ENCODE measurements around the gene CDK2AP2. TPM values are rescaled to one million over a fixed set of nuclear protein-coding genes. Genes with fewer than 3 reads are reported as not detected.
"Not testable (repeated sequence)": the region's sequence is repeated elsewhere in the genome, so short reads cannot be mapped to it uniquely, and the experiment has no call there.

The CDK2AP2 gene
- total RNA-seq, 1 donor from 2014 or later: 17.3 TPM

- no peak for DNase-seq (ENCODE audit: low spot score)
Measured at GRCh38 chr11:67523556-67524479, 15.9 kb upstream of the CDK2AP2 start.

GRCh38 chr11:67522844-67523555 is 15.0 kb upstream of the CDK2AP2 start, which contains the start of gene CABP2:
Gene CABP2 (minus strand): TSS chr11:67523446. CDS start chr11:67523326, 120 bp downstream.
- DNase-seq (ENCODE audit: low spot score): no peak

- DNase-seq (ENCODE audit: low spot score): no peak
Measured at GRCh38 chr11:67522338-67522737, 14.4 kb upstream of the CDK2AP2 start.

- DNase-seq (ENCODE audit: low spot score): no peak
Measured at GRCh38 chr11:67521924-67522323, 14.0 kb upstream of the CDK2AP2 start.

- DNase-seq (ENCODE audit: low spot score): no peak
Measured at GRCh38 chr11:67520856-67521824, 13.2 kb upstream of the CDK2AP2 start.

- no peak for DNase-seq (ENCODE audit: low spot score)
Measured at GRCh38 chr11:67519726-67520125, 11.8 kb upstream of the CDK2AP2 start.

GRCh38 chr11:67517784-67518552 is 10.0 kb upstream of the CDK2AP2 start:
- no peak for DNase-seq (ENCODE audit: low spot score)

GRCh38 chr11:67516806-67517205 is 8.8 kb upstream of the CDK2AP2 start:
- DNase-seq (ENCODE audit: low spot score): no peak

GRCh38 chr11:67514116-67514515 is 6.2 kb upstream of the CDK2AP2 start:
- DNase-seq (ENCODE audit: low spot score): no peak

- DNase-seq (ENCODE audit: low spot score): not testable (repeated sequence)
Measured at GRCh38 chr11:67511558-67511957, 3.6 kb upstream of the CDK2AP2 start.

GRCh38 chr11:67510023-67510345 is 2.0 kb upstream of the CDK2AP2 start:
- DNase-seq (ENCODE audit: low spot score): no peak

GRCh38 chr11:67508486-67509121 is 642 bp upstream of the CDK2AP2 start:
- DNase-seq (ENCODE audit: low spot score): peak; percentile 98

- DNase-seq (ENCODE audit: low spot score): no peak
Measured at GRCh38 chr11:67507242-67507863, 609 bp downstream of the CDK2AP2 start.

GRCh38 chr11:67506426-67507051 is 1.4 kb downstream of the CDK2AP2 start:
- DNase-seq (ENCODE audit: low spot score): no peak

GRCh38 chr11:67505605-67506396 is 2.2 kb downstream of the CDK2AP2 start:
- peak; percentile 90 for DNase-seq (ENCODE audit: low spot score)

GRCh38 chr11:67504950-67505581 is 2.9 kb downstream of the CDK2AP2 start, which contains the start of gene PITPNM1:
Gene PITPNM1 (minus strand): TSS chr11:67505363. CDS start chr11:67504180, 1,183 bp downstream.
- DNase-seq (ENCODE audit: low spot score): peak; percentile 80

- DNase-seq (ENCODE audit: low spot score): peak; percentile 31
Measured at GRCh38 chr11:67504005-67504949, 3.7 kb downstream of the CDK2AP2 start.

Data from umbilical cord (tissue), 2 donors.